HepG2 (cell line): ENCODE data around the gene AAR2.

Source experiments
- BORCS8-MEF2B ChIP-seq: sonication (generic); formaldehyde crosslinking; IDR thresholded peaks from 2 replicates; pipeline ENCODE4 v1.8.0; 2022; ENCODE audit warnings: mild to moderate bottlenecking, missing genetic modification reagents
- CEBPG ChIP-seq: IDR thresholded peaks from 2 replicates; pipeline ENCODE4 v1.6.1; 2016
- CTCF ChIP-seq: sonication (generic); formaldehyde crosslinking; IDR thresholded peaks from 2 replicates; pipeline ENCODE4 v1.5.0; 2020; ENCODE audit warnings: mild to moderate bottlenecking, missing genetic modification reagents, moderate library complexity
- DBP ChIP-seq: sonication (generic); formaldehyde crosslinking; IDR thresholded peaks from 2 replicates; pipeline ENCODE4 v1.4.0; 2020; ENCODE audit warnings: missing genetic modification reagents; ENCODE audit errors: not compliant biosample characterization
- EZH2 ChIP-seq: conservative IDR thresholded peaks from 2 replicates; pipeline ENCODE4 v1.6.1; 2012; ENCODE audit warnings: mild to moderate bottlenecking, low read depth, low read length, moderate library complexity
- FOXJ3 ChIP-seq: sonication (generic); formaldehyde crosslinking; IDR thresholded peaks from 2 replicates; pipeline ENCODE4 v1.4.0; 2020; ENCODE audit warnings: missing genetic modification reagents, mild to moderate bottlenecking, borderline replicate concordance
- HMG20A ChIP-seq: IDR thresholded peaks from 2 replicates; pipeline ENCODE4 v1.6.1; 2016; ENCODE audit warnings: borderline replicate concordance
- MAX ChIP-seq: IDR thresholded peaks from 2 replicates; pipeline ENCODE4 v1.6.1; 2012; ENCODE audit warnings: inconsistent platforms
- PHF20 ChIP-seq: sonication (generic); formaldehyde crosslinking; IDR thresholded peaks from 2 replicates; pipeline ENCODE4 v1.5.0; 2020; ENCODE audit warnings: mild to moderate bottlenecking, missing genetic modification reagents
- REST ChIP-seq, 2 experiments: IDR thresholded peaks; 2 replicates each; pipeline ENCODE4 v1.6.1; 2011 to 2012; ENCODE audit warnings: low read length in 2 of 2, borderline replicate concordance in 1 of 2, low read depth in 1 of 2, mild to moderate bottlenecking in 1 of 2, moderate library complexity in 1 of 2
- TCF7 ChIP-seq: sonication (generic); IDR thresholded peaks from 2 replicates; pipeline ENCODE4 v1.6.1; 2016; ENCODE audit warnings: antibody characterized with exemption, low read depth
- YY1 ChIP-seq: IDR thresholded peaks from 2 replicates; pipeline ENCODE4 v1.6.1; 2011; ENCODE audit warnings: low read length, low read depth, moderate library complexity, mild to moderate bottlenecking; ENCODE audit not compliant: insufficient read depth, insufficient replicate concordance
- ZIK1 ChIP-seq: sonication (generic); formaldehyde crosslinking; IDR thresholded peaks from 2 replicates; pipeline ENCODE4 v1.5.0; 2020; ENCODE audit warnings: mild to moderate bottlenecking, low read depth, missing genetic modification reagents, borderline replicate concordance
- ZNF841 ChIP-seq: sonication (generic); formaldehyde crosslinking; IDR thresholded peaks from 2 replicates; pipeline ENCODE4 v1.8.1; 2023; ENCODE audit warnings: missing genetic modification reagents, borderline replicate concordance

GRCh38 chr20:36255445-36255844 is 19.2 kb downstream of the AAR2 start:
- TF ChIP-seq ZIK1 (CRISPR knock-in tag) (no peak), BORCS8-MEF2B (CRISPR knock-in tag) (no peak), PHF20 (CRISPR knock-in tag) (no peak), TCF7 (no peak), CTCF (no peak), REST (IDR thresholded peaks at IDR 0.05; ENCODE audit: borderline replicate concordance in 1 of 2, low read depth in 1 of 2, low read length in 2 of 2) (no peak), MAX (no peak), YY1 (no peak), HMG20A (CRISPR knock-in tag) (no peak), DBP (CRISPR knock-in tag) (no peak), FOXJ3 (no peak), ZNF841 (CRISPR knock-in tag) (no peak), EZH2 (no peak), CEBPG (no peak)
